GM19351 (cell line): ENCODE results near the gene MCIDAS.

Source experiments
- ATAC-seq: cut with Tn5 transposase; IDR thresholded peaks from one replicate; pipeline ENCODE4 v1.9.1; 2021; ENCODE audit warnings: mild to moderate bottlenecking, moderate library complexity; ENCODE audit not compliant: unreplicated experiment

The MCIDAS gene

GRCh38 chr5:55171471-55171870 is 55.6 kb downstream of the MCIDAS start:
- ATAC-seq = no peak
